Activated CD4-positive, alpha-beta T cell treated with anti-CD3 and anti-CD28 coated beads, Interleukin-10, Interleukin-2, amounts not matched to agents 100 ng/mL and 50 ng/mL, durations not matched to agents 16 hours and 8 hours (primary cell): Measurements from ENCODE around the gene CCDC154.
"Not testable (repeated sequence)": the region's sequence is repeated elsewhere in the genome, so short reads cannot be mapped to it uniquely, and the experiment has no call there.

Source experiments
- DNase-seq: peaks from one replicate; pipeline ENCODE4 v3.0.0-alpha.2; 2020

CCDC154 gene

DNA sequence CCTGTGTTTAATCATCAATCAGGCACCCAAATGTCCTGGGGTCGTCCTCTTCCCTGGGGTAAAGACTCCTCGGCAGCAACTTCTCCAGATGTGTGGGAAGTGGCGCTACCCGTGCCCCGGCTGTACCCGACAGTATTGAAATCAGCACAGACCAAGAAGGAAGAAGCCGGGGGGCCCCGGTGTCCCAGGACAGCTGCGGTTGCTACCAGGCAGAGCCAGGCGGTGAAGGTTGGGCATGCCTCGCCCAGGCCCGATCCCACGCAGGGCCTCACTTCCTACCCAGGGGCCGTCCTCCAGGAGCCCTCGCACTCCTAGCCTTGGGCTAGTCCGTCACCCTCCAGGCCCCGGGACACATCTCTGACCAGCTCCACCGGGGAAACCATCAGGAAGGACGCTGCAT, 9.0 kb upstream of the CCDC154 start:
- no peak for DNase-seq

DNA sequence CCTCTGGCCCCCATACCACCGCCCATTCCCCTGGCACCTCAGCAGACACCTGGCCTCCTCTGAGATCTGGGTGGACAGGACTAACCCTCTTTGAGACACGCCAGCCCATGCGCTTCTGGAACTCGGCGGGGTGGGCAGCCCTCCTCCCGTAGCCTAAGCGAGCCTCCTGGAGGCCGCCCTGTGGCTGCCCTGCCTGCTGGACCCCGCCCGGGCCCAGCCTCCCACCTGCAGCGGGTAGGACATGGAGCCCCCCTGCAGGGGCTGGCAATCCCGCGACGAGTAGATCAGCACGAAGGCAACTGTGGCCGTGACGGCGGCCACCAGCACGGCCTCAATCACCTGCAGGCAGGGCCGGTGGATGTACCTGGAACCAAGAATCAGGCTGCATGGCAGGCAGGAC, 8.2 kb upstream of the CCDC154 start:
- DNase-seq = no peak

DNA sequence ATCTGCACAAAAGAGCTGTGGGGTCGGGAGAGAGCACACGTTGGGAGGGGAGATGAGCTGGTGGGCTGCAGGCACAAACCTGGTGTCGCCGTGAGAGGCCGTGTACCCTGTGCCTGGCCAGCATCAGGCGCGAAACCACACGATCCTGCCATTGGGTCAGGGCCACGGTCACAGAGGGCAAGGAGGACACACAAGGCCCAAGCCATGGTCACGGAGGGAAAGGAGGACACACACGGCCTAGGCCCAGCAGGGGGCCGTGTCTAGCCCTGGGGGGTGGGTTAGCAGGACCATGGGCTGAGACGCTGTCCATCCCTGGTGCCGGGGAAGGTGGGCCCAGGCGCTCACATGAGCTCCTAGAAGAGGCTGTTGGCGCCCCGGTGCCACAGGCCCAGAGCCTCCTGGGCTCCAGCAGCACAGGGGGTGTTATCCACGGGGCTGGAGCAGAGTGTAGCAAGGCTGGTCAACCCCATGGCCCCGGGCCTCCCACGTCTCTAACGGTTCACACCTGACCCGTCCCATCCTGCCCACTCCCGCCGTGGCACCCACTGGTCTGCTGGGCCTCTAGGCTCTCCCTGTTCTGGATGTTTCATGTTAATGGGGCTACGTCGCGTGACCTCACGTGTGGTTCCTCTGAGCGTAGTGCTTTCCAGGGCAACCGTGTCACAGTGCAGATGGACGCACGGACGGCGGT, 7.5 kb upstream of the CCDC154 start:
- no peak for DNase-seq

DNA sequence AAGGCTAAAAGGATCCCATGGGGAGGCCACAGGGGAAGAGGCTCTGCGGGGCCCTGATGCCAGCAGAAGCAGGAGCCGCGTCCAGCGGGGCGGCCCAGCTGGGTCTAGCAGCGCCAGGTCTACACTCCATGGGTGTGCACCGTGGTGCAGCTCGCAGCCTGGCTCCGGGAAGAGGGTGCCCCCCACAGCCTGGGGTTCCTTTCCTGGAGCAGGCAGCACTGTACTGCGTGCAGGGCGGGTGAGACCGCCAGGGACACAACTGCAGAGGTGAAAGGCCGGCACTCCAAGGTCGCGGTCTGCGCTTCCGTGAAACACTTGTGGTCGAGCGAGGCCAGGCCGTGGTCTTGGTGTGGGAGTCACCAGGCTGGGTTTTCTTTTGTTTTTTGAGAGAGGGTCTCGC, 6.5 kb upstream of the CCDC154 start:
- DNase-seq = no peak

DNA sequence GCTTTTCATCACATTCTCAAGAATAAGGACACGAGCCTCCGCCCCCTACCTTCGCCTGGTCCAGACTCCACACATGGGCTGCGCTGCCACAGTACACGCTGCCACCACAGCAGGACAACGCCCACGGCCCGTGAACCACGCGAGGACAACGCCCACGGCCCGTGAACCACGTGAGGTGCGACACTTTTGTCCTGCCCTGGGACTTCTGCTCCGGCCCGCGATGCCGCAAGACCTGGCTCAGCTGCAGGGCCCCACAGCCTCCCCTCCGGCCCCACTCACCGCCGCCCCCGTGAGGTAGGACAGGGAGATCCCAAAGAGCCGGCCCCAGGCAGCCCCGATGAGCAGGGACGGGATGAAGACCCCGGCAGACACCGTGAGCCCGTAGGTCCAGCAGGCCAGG, 5.9 kb upstream of the CCDC154 start:
- no peak for DNase-seq

DNA sequence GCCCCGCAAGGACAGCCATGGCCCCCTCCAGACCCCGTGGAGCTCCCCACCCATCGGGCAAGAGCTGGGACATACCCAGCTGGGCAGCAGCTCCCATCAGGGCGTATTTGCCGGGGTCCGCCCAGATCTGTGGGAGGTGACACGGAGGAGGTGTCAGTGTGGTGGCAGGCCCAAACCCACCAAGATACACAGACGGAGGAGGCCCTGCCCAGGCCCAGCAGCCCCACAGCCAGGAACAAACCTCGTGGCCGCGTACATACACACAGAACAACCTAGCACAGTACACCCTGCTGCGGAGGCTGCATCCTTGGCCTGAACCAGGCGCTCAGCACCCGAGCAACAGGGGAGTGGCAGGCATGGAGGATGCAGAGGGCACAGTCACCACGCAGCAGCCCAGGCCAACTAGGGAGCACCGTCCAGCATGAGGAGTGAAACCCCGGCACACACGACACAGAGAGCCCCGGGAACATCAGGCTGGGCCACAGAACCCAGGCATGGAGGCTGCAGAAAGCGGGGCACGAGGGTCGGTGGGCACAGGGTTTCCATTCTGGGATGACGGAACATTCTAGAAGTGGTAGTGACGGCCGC, 4.9 kb upstream of the CCDC154 start:
- no peak for DNase-seq

DNA sequence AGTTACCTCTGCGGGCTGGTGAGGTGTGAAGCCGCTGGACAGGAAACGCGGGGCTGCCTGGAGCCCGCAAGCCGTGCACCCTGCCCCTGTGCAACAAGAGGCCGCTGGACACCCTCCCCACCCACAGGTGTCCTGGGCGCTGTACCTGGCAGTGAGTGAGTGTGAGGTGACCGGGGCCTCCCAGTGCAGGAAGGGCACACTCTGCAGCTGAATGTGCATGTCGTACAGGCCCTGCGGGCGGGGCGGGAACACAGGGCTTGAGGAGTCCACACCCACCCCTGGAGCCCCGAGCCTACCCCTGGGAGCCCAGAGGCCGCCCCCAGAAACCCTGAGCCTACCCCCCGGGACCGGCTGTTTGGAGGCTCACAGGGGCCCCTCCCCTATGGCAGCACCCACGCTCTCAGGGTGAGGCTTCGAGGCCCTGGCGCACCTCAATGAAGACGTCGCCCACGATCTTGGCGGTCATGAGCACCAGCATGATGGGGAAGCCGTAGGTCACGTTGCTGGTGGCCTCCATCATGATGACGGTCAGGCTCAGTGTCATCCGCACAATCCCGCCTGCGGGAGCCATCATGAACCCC, 4.3 kb upstream of the CCDC154 start:
- DNase-seq = no peak

DNA sequence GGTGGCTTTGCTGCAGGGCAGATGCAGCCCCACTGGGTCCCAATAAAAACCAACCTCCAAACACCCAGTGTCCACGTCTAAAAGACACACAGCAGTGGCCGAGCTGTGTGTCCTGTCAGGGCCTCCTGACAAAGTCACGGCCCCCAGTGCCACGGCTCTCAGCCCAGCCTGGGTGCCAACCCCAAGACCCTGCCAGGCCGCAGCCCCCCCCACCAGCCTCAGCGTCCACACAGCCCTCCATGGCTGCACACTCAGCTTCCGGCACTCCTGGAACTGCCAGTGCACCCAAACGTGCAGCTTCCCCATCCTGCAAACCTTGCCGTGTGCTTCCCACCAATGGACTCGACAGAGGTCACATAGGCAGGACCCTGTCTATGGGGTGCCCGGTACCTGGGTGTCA, 3.6 kb upstream of the CCDC154 start:
- no peak for DNase-seq

DNA sequence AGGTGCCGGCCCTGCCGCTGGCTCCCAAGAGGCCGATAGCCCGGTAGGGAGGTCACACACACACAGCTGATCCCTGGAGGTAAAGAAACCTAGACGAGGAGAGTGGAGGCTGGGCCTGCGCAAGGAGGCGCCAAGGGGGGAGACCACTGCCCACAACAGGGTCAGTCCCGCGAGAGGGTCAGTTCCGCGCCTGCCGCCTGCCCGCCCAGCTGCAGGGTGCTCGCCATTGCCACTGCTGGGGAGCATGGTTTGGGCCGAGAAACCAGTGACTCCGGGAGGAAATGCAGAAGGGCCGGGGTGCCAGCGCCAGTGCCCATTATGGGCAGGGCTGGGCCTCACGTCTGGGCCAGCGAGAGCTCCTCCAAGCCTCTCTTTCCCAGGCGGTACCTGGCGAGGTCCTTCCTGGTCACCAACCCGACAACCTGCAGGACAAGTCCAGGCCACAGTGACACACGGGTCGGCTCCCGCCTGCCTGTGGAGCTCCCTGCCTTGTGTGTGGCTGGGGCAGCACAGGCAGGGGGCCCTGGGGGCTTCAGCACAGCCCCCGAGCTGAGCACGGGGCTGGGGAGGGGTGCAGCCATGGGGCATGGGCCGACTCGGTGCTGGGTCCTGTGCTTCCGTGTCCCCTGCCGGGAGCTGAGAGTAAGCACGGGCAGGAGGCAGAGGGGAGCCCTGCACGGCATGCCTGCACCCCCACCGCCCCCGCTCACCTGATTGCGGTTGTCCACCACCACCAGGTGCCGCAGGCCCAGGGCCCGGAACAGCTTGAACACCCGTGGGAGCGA, 2.1 kb upstream of the CCDC154 start:
- no peak for DNase-seq

DNA sequence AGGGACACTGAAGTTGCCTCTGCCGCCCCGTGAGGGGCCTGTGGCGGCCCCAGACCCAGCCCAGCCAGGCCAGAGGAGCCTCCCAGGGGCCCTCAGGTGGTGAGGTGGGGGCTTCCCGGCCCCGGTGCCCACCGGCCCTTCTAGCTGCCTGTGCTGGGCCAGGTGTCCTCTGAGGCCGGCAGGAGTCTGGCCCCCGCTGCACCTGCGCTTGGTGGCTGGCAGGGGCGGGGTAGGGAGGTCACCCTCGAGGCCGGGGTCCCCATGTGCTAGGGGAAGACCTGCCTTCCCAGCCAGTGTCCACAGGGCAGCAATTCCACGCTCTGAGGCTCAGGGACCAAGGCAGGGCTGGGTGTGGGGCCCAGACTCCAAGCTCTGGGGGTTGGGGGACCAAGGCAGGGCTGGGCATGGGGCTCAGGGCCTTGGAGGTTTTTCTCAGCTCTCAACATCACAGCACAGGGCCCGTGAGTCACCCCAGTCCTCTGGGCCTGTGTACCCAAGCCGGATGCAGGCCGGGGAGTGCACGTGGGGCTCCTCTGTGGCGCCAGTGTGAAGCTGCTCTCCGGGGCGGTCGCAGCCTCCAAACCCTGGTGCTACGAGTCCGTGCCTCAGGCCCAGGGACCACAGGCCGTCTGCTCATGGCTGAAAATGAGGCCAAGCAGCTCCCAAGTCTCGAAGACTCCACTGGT, 1.3 kb upstream of the CCDC154 start:
- no peak for DNase-seq

DNA sequence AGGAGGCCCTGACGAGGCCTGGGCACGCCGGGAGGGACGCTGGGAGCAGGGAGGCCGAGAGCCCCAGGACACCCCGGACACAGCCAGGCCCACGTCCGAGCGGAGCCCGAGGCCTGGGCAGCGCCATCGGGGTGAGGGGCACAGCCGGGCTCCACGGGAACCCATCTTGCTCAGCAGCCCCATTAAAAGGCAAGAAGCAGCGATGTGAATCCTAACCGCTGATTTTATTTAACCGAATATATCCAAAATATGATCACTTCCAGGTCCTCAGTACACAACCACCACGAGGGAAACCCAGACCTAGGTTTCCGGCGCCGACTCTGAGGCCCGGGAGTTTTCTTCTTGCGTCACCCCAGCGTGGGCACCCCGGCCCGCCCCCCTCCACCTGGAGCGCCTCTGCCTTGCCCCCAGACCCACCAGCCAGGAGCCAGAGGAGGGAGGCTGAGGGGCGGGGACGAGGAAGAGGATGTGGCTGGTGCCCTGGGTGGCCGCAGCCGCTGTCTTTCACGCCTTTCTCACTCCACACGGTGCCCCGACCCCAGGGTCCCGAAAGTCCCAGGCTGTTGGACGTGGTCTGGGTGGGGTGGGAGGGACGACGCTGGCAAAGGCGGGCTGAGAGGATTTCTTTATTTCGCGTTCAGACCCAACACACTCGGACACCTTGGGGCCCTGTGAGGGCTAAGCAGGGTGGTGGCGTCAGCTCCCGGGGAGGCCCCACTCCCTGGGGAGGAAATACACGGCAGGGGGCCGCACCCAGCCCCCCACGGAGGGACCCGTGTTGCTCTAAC, 568 bp upstream of the CCDC154 start:
- no peak for DNase-seq

DNA sequence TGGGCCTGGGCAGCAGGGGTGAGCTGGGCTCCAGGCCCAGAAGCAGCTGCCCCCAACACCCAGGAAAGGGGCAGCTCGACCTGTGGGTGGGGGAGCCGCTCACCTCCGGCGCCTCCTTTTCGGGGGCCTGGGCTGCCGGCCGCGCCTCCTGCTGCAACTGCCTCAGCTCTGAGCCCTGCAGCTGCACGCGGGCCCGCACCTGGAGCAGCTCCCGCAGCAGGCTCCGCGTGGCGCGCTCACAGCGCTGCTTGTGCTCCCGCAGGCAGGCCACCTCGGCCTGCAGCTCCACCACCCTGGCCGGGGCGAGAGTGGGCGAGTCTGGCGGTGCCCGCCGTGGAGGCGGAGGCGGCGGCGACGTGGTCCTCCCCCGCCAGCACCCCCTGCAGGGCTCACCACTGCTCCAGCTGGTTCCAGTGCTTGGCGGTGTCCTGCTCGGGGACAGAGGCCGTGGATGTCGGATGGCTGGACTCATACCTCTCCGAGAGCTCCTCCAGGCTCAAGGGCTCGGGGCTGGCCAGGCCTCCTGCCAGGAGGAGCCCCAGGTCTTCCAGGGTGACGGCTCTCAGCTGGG, 868 bp downstream of the CCDC154 start:
- DNase-seq = no peak

DNA sequence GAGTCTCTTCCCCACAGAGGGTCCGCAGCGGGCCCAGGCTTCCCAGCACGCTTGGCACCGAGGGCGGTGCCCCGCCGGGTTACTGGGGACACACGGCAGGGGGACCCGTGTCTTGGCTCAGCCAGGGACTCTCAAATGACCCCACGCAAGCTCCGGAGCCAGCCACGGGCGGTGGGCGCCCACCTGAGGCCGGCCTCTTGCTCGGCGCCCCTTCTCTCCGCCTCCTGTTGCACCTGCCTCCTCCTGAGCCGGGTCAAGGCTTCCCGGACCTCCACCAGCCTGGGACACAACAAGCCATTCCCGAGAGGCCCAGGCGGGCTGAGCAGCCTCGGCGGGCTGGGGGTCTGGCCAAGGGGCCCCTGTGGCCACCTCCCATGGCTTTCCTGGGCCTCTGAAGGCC, 1.7 kb downstream of the CCDC154 start:
- DNase-seq = no peak

DNA sequence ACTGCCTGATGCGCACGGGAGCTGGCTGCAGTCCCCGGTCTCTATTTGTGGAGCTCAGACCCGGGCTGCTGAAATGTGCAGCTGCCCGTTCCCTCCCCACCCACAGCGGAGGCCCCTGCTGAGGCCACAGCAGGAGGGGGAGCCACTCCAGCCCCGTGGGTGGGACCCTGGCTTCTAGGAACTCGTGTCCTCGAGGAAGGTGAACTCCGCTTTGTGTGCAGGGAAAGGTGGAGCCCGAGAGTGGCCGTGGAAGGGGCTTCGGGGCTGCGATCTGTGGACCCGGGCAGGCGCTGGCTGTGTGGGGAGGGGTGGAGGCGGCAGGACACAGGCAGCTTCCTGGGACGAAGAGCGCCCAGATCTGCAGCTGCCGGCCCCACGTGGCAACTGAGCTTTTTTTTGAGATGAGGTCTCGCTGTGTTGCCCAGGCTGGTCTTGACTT, 2.9 kb downstream of the CCDC154 start:
- DNase-seq = no peak

DNA sequence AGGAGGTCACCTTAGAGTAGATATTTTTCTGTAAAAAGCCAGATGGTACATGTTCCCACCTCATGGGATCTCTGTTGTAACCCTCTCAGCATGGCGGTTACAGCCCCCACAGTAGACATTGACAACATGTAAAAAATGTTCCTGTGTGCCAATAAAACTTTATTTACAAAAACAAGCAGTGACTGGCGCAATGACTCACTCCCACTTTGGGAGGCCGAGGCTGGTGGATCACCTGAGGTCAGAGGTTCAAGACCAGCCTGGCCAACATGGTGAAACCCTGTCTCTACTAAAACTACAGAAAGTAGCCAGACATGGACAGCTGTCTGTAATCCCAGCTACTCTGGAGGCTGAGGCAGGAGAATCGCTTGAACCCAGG, 4.7 kb downstream of the CCDC154 start:
- not testable (repeated sequence) for DNase-seq

DNA sequence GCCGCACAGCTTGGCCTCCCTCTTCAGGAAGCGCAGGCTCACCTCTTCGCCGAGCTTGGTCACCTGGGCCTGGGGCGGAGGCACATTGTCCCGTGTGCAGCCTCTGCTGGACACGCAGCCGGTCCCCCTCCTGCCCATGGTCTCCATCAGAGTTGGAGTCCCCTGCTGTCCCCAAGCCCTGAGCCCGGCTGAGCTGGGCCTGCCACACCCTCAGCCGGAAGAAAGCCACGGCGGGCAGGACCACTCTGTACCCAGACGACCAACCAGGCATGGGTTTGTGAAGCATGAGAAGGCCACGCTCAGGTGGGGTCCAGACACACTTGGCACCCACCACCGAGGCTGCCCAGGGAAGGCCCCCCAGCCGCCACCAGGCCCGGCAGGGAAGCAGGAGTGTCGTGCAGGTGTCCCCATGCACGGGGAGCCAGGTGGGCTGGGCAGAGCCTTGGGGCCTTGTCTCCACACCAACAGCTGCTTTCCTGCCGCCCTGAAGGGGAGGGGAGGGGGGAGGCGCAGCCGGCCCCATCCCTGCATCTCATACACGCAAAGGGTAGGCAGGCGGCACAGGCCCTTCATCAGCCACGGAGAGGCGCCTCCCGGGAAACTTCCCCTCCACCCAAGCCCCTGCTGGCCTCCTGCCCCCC, 5.2 kb downstream of the CCDC154 start:
- DNase-seq = no peak

DNA sequence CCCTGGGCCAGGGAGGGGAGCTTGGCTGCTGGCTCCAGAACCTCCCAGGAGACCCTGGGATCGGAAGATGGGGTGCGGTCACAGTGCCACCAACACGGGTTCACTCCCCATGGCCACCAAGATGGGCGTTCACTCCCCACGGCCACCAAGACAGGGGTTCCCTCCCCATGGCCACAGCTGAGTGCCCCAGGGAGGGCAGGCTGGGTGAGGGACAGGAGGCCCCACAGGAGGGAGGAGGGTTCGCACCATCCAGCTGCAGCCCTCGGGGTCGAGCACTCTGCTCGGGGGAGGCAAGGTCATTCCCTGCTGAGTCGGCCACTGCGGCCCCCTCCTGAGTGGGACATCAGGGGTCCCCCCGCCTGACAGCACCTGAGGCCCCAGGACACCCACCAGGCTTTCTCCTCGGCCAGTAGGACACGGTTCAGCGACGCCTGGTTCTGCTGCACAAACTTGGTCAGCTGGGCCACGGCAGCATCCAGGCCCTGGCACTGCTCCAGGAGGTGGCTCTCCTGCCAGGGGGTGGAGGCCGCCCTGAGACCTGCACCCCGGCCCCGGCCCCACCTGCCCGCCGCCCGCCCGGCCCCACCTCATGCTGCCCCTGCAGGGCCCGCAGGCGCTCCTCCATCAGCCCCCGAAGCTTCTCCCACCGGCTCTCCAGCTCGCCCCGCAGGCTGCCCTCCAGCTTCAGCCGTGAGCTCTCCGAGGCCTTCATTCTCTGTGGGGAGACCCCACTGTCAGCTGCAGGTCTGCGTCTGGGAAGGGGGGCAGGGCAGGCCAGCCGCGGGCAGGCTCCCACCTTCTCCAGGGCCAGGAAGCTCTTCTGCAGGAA, 5.9 kb downstream of the CCDC154 start:
- DNase-seq = no peak

DNA sequence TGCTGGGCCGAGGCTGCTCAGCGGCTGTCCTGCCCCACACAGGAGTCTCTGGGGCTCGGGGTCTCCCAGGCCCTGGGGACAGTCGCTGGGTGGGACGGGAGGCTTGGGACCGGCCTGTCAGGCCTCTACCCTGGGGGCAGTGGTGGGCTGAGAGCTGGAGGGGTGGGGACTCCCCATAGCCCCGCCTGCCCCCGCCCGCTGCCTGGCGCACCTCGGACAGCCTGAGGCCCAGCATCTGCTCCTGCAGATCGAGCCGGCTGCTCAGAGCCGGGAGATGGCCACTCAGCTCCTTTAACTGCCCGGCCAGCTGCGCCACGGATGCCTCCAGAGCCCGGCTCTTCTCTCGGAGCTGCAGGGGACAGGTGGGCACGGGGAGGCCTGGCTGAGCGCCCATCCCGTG, 6.8 kb downstream of the CCDC154 start:
- no peak for DNase-seq

DNA sequence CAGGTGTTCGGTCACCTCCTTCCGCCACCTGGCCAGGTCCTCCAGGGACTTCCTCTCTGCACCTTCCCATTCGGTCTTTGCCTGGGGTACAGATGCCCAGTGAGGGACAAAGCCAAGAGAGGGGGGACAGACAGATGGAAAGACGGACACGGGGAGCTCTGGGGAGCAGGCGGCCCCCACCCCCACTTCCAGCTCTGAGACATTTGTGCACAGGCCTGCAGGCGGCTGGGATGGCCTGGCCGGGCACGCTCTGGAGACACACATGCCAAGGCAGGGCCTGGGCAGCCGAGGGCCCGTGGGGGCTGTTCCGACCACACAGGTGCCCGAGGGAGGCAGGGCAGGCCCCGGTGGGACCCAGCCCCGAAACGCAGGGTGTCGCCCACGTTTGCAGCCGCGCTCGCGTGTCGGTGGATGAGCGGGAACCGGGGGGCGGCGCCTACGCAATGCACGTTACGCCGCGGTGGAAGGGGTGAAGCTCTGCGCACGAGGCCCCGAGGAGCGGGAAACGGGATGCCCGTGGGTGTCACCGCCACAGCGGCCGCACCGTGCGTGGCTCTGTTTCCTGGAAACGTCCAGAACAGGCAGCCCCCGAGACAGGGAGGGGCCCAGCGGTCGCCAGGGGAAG, 7.5 kb downstream of the CCDC154 start:
- no peak for DNase-seq
